C4-2B (cell line): ENCODE measurements around the gene DNMT3B.

Experiments used
- ZFX ChIP-seq: fragments of 450-650 bp; IDR thresholded peaks from 2 replicates; pipeline ENCODE4 v1.6.1; 2017
- TF ChIP-seq, protein P1 (sequence below): fragments of 450-650 bp; conservative IDR thresholded peaks from 2 replicates; pipeline ENCODE4 v1.5.1; 2017; ENCODE audit warnings: mild to moderate bottlenecking

DNA sequence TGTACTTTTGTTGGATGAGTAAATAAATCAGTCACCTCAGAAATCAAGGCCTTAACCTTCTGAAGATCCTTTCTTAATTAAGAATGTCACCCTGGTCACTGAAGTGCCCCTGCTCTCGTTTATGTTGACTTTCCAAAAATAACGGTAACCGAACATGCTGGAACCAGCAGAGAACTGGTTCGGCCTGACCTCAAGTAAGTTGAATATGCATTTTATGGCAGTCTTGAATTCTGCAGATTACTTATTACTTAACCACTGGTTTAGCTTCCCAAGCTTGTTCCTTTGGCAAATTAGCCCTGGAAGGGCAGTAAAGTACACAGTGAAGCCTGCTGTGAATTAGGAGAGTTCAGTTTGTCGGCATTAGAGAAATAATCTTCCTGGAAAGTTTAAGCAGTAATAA is 69.8 kb downstream of the DNMT3B start:
- TF ChIP-seq, protein P1, sequence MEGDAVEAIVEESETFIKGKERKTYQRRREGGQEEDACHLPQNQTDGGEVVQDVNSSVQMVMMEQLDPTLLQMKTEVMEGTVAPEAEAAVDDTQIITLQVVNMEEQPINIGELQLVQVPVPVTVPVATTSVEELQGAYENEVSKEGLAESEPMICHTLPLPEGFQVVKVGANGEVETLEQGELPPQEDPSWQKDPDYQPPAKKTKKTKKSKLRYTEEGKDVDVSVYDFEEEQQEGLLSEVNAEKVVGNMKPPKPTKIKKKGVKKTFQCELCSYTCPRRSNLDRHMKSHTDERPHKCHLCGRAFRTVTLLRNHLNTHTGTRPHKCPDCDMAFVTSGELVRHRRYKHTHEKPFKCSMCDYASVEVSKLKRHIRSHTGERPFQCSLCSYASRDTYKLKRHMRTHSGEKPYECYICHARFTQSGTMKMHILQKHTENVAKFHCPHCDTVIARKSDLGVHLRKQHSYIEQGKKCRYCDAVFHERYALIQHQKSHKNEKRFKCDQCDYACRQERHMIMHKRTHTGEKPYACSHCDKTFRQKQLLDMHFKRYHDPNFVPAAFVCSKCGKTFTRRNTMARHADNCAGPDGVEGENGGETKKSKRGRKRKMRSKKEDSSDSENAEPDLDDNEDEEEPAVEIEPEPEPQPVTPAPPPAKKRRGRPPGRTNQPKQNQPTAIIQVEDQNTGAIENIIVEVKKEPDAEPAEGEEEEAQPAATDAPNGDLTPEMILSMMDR: no peak
- TF ChIP-seq ZFX: no peak
